Breast epithelium (tissue), 4 donors: ENCODE results near the gene EZH2. TPM values are rescaled to one million over a fixed set of nuclear protein-coding genes. Genes with fewer than 3 reads are reported as not detected.

ENCODE experiments used
- DNase-seq, 2 donors: peaks; one replicate each; pipeline ENCODE4 v3.0.0-alpha.2; 2019; ENCODE audit warnings: low spot score in 2 of 2
- H3K27ac ChIP-seq, 2 donors: fragments of 200-600 bp; sonication (generic) in 1 of 2; one replicate each; pipeline ENCODE4 v1.5.1; 2016 to 2019; ENCODE audit warnings: mild to moderate bottlenecking in 1 of 2
- H3K27me3 ChIP-seq, 2 donors: fragments of 200-600 bp; sonication (generic) in 1 of 2; one replicate each; pipeline versions ENCODE4 v1.5.1 to v1.6.0; 2017 to 2019; ENCODE audit warnings: control low read depth in 1 of 2, mild to moderate bottlenecking in 1 of 2
- H3K36me3 ChIP-seq: fragments of 200-600 bp; one replicate; pipeline ENCODE4 v1.5.1; 2019
- H3K4me1 ChIP-seq, 2 donors: fragments of 200-600 bp; sonication (generic); one replicate each; pipeline ENCODE4 v1.5.1; 2016 to 2019; ENCODE audit warnings: control low read depth in 1 of 2
- H3K4me3 ChIP-seq, 3 donors: fragments of 200-600 bp; sonication (generic); 1 replicate in 2 of 3; 2 replicates in 1 of 3; pipeline ENCODE4 v1.5.1; 2016 to 2019; ENCODE audit warnings: mild to moderate bottlenecking in 3 of 3, moderate library complexity in 2 of 3
- H3K9me3 ChIP-seq, 2 donors: fragments of 200-600 bp; sonication (generic) in 1 of 2; one replicate each; pipeline ENCODE4 v1.5.1; 2016 to 2019; ENCODE audit warnings: control low read depth in 1 of 2
- POLR2A ChIP-seq: fragments of 450-650 bp; IDR thresholded peaks from one replicate; pipeline ENCODE4 v1.6.1; 2016; ENCODE audit warnings: antibody characterized with exemption, mild to moderate bottlenecking, moderate library complexity
- POLR2AphosphoS5 ChIP-seq, 3 donors: sonication (generic); formaldehyde crosslinking; IDR thresholded peaks; one replicate each; pipeline ENCODE4 v1.6.1; 2017; ENCODE audit warnings: antibody characterized with exemption in 3 of 3
- intact Hi-C: fragments of 100-400 bp; cut with DNase I; formaldehyde crosslinking; loops from one replicate; pipeline ENCODE4 v1.15.1; 2023; ENCODE audit warnings: low total_unique reads
- total RNA-seq, 3 donors: library from RNA; depleted of rRNA; stranded (reverse); fragments of >200 nt; gene quantifications; one replicate each; pipeline ENCODE4 v1.1.0, GENCODE V29; 2016
- TF ChIP-seq, protein P1 (sequence below), 3 donors: fragments of 450-650 bp; IDR thresholded peaks; one replicate each; pipeline ENCODE4 v1.5.1; 2016 to 2017; ENCODE audit warnings: antibody characterized with exemption in 3 of 3, mild to moderate bottlenecking in 3 of 3, moderate library complexity in 3 of 3

Gene EZH2
- total RNA-seq, 3 donors from 2014 or later = 2.1 to 4.8 (median 4.3) TPM

GRCh38 chr7:148901178-148901577, 17.1 kb upstream of the EZH2 start:
- Histone ChIP-seq H3K4me3 (no peak overlapping the region), H3K36me3 (no peaks in the 10 kb centered on the region), H3K27ac (no peak overlapping the region), H3K4me1 (no peaks in the 10 kb centered on the region), H3K27me3 (peaks cover 0 to 3% of the 10 kb centered on the region in 2 donors), H3K9me3 (no peaks in the 10 kb centered on the region)
- no peak for DNase-seq
- intact Hi-C loops = no loop called here
- TF ChIP-seq POLR2AphosphoS5 (IDR thresholded peaks at IDR 0.05) (no peak), POLR2A (no peak)
- TF ChIP-seq, protein P1, sequence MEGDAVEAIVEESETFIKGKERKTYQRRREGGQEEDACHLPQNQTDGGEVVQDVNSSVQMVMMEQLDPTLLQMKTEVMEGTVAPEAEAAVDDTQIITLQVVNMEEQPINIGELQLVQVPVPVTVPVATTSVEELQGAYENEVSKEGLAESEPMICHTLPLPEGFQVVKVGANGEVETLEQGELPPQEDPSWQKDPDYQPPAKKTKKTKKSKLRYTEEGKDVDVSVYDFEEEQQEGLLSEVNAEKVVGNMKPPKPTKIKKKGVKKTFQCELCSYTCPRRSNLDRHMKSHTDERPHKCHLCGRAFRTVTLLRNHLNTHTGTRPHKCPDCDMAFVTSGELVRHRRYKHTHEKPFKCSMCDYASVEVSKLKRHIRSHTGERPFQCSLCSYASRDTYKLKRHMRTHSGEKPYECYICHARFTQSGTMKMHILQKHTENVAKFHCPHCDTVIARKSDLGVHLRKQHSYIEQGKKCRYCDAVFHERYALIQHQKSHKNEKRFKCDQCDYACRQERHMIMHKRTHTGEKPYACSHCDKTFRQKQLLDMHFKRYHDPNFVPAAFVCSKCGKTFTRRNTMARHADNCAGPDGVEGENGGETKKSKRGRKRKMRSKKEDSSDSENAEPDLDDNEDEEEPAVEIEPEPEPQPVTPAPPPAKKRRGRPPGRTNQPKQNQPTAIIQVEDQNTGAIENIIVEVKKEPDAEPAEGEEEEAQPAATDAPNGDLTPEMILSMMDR (IDR thresholded peaks at IDR 0.05) = no peak

DNA sequence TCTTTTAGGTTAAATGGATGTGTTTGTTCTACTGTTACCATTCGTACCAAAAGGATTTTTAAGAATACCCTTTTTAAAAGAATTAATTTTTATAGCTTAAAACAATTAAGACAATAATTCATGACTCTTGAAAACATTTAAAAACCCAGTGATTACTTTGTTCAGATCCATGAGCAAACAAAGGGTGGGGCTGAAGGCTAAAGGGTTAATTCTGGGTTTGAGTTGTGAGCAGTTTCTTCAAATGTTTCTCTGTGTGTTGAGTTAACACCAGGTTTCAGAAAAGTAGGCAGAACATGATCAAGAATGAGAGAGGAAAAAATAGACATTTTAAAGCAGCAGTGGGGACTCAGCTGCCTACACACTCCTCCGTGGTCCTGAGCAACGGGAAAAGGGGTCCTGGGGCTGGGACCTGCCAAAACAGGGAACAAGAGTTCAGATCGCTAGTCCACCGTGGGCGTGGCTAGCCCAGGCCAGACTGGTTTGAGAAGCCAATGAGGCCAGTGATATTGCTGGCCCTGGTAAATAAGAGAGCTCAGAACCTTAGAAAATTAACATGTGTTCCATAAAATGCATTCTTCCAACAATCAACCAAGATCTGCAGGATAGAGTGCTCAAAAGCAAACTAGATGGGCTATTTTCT, 14.9 kb upstream of the EZH2 start:
- no peak overlapping the region for H3K4me3 ChIP-seq
- H3K27me3 ChIP-seq = peaks cover 0 to 9% of the 10 kb centered on the region in 2 donors
- no peak overlapping the region for H3K27ac ChIP-seq
- intact Hi-C loops = no loop called here
- TF ChIP-seq POLR2AphosphoS5 (IDR thresholded peaks at IDR 0.05) (no peak), POLR2A (no peak)
- TF ChIP-seq, protein P1 (IDR thresholded peaks at IDR 0.05) = no peak
- no peaks in the 10 kb centered on the region for H3K9me3 ChIP-seq
- DNase-seq = no peak
- no peaks in the 10 kb centered on the region for H3K36me3 ChIP-seq
- H3K4me1 ChIP-seq = no peaks in the 10 kb centered on the region

- Histone ChIP-seq H3K36me3 (no peaks in the 10 kb centered on the region), H3K4me1 (no peaks in the 10 kb centered on the region), H3K4me3 (no peak overlapping the region), H3K27ac (no peak overlapping the region), H3K27me3 (peaks cover 0 to 9% of the 10 kb centered on the region in 2 donors), H3K9me3 (no peaks in the 10 kb centered on the region)
- no peak for DNase-seq
- intact Hi-C loops = no loop called here
- TF ChIP-seq POLR2AphosphoS5 (IDR thresholded peaks at IDR 0.05) = no peak
- TF ChIP-seq, protein P1 (IDR thresholded peaks at IDR 0.05) = no peak
- no peak for TF ChIP-seq POLR2A
These were observed 10.5 kb upstream of the EZH2 start for GRCh38 chr7:148894591-148894990.

DNA sequence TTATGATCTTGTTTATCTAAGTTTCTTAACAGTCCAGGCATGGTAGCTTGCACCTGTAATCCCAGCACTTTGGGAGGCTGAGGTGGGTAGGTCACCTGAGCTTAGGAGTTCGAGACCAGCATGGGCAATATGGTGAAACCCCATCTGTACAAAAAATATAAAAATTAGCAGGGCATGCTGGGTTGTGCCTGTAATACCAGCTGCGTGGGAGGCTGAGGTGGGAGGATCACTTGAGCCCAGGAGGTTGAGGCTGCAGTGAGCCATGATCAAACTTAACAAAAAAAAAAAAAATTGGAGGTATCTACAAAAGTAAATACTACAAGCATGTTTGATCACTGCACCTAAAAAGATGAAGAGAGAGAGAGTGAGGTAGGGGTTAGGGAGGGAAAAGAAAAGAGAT, 9.0 kb upstream of the EZH2 start:
- no peak overlapping the region for H3K4me3 ChIP-seq
- no peaks in the 10 kb centered on the region for H3K36me3 ChIP-seq
- no peaks in the 10 kb centered on the region for H3K9me3 ChIP-seq
- H3K4me1 ChIP-seq = no peaks in the 10 kb centered on the region
- DNase-seq = no peak
- no peak overlapping the region for H3K27ac ChIP-seq
- intact Hi-C loops = no loop called here
- TF ChIP-seq POLR2AphosphoS5 (IDR thresholded peaks at IDR 0.05) (no peak), POLR2A (no peak)
- TF ChIP-seq, protein P1 (IDR thresholded peaks at IDR 0.05) = no peak
- peaks cover 0 to 9% of the 10 kb centered on the region in 2 donors for H3K27me3 ChIP-seq

GRCh38 chr7:148888300-148888699, 4.2 kb upstream of the EZH2 start:
- no peaks in the 10 kb centered on the region for H3K27me3 ChIP-seq
- intact Hi-C loops = no loop called here
- no peak for DNase-seq
- H3K4me3 ChIP-seq = no peak overlapping the region
- TF ChIP-seq, protein P1 (IDR thresholded peaks at IDR 0.05) = no peak
- TF ChIP-seq POLR2A (no peak), POLR2AphosphoS5 (IDR thresholded peaks at IDR 0.05) (no peak)
- H3K4me1 ChIP-seq = no peaks in the 10 kb centered on the region
- no peaks in the 10 kb centered on the region for H3K36me3 ChIP-seq
- no peak overlapping the region for H3K27ac ChIP-seq
- H3K9me3 ChIP-seq = no peaks in the 10 kb centered on the region
